ENCODE measurements around the gene CELF5.

CELF5 gene

DNA sequence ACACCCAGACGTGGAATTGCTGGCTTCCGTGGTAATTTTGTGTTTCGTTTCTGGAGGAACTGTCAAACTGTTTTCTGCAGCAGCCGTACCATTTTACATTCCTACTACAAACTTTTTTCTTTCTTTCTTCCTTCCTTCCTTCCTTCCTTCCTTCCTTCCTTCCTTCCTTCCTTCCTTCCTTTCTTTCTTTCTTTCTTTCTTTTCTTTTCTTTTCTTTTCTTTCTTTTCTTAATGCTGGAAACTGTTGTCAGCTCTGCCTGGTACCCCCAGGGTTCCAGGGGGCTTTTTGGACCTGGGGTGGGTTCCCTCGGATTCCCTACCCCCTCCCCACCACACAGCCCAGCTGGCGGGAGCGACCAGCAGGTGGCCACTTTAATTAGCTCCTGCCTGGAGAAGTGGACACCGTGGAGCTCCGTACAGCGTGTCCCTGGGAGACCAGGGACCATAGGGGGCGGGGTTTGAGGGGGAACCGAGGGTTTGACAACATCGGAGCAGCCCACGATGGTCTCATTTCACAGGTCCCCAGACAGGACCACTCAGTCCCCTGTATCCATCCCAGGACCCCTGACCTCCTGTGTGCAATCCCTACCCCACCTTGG is 24.4 kb downstream of the CELF5 start:
- no peak for DNase-seq

DNA sequence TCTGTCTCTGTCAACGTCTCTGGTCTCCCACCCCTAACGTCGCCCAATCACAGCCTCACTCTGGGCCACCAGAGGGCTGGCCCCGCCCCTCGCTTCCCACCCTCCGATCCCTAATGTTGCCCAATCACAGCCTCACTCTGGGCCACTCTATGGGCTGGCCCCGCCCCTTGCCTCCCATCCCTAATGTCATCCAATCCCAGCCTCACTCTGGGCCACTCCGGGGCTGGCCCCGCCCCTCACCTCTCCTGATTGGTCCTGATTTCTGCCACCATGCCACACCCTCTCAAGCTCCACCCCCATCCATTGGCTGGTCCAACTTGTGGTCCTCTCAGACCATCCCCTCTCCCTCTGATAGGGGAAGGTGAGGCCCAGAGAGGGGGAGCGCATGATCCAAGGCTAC is 24.9 kb downstream of the CELF5 start:
- no peak for DNase-seq

DNA sequence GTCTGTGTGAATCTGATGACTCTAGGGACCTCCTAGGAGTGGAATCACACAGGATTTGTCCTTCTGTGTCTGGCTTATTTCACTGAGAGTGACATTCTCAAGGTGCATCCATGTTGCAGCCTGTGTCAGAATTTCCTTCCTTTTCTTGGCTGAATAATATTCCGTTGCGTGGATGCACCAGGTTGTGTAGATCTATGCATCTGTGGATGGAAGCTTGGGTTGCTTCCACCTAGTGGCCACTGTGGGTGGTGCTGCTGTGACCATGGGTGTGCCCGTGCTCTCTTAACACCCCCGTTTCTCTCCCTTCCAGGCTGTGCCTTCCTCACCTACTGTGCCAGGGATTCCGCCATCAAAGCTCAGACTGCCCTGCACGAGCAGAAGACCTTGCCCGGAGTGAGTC is 26.2 kb downstream of the CELF5 start:
- no peak for DNase-seq

DNA sequence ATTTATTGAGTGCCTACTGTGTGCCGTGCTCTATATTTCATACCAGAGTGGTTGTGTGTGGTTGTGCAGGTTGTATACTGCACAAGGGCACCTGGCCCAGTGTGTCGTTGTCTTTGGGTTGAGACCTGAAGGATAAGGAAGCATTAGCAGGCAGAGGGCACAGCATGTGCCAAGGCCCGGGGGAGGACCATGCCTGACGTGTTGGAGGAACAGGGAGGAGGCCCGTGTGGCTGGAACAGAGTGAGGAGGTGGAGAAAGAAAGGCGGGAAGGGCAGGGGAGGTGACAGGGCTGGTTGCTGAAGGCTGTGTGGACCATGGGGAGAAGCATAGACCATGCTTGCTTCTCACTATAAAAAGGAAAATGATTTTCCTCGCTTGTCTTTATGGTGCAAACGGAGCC is 26.8 kb downstream of the CELF5 start:
- DNase-seq = no peak

DNA sequence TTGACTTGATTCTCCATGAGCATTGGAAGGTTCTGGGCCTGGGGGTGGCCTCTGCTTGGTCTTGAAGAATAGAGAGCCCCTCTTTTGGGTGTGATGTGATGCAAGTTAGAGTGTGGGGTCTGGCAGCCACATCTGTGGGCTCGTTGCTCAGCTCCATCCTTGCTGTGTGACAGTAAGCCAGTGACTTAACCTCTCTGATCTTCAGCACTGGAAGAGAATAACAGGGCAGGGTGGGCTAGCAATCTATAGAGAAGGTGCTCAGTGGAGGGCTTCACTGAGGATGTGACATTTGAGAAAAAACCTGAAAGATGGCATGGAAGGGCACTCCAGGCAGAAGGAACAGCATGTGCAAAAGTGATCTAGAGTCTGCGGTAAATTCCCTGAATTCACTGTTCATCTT is 28.2 kb downstream of the CELF5 start:
- DNase-seq = no peak

DNA sequence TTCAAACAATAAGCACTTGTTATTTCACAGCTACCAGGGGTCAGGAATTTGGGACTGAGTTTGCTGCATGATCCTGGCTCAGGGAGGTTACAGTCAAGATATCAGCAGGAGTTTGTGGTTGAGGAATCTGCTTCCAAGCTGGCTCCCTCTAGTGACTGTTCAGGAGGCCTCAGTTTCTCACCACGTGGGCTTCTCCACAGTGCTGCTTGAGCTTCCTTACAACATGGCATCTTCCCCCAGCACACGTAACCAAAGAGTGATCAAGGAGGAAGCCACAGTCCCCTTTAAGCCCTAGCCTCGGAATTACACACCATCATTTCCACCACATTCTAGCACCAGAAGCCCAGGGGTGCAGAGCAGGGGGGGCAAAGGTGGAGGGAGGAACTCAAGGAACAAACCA is 28.8 kb downstream of the CELF5 start:
- no peak for DNase-seq

DNA sequence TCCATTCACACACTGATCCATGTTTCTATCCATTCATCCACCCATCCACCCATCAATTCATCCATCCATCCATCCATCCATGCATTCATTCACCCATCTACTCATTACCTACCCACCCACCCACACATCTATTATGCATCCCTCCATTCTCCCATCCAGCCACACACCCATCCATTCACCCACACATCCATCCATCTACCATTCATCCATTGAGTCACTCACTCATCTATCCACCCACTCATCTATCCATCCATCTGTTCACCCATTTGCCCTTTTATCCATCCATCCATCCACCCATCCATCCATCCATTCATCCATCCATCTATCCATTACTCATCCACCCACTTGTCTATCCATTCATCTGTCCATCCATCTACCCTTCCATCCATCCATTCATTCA is 30.1 kb downstream of the CELF5 start:
- no peak for DNase-seq

DNA sequence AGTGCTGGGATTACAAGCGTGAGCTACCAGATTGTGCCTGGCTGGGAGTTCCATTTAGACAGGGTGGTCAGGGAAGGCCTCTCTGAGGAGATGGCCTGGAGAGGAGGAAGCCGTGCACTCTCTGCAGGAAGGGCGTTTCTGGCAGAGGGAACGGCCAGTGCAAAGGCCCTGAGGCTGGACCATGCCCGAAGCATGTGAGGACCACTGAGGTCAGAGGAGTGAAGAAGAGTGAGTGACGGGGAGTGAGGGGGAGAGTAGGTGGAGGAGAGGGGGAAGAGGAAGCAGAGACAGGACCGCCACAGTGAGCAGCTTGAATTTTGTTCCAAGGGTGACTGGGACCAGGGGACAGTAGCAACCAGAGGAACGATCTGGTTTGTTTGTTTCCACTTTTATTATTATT is 32.6 kb downstream of the CELF5 start:
- DNase-seq = no peak

DNA sequence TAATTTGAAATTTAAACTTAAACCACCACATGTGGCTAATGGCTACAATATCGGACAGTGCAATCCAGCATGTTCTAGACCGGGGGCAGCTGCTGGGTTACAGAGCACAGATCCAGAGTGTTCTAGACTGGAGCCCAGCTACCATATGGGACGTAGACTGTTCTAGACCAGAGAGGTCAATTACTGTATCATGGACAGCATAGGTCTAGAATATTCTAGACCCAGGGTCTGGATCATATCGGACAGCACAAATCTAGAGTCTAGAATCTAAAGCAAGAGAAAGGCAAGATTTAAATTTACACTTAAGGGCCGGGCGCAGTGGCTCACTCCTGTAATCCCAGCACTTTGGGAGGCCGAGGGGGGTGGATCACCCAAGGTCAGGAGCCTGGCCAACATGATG is 37.9 kb downstream of the CELF5 start:
- DNase-seq = no peak

DNA sequence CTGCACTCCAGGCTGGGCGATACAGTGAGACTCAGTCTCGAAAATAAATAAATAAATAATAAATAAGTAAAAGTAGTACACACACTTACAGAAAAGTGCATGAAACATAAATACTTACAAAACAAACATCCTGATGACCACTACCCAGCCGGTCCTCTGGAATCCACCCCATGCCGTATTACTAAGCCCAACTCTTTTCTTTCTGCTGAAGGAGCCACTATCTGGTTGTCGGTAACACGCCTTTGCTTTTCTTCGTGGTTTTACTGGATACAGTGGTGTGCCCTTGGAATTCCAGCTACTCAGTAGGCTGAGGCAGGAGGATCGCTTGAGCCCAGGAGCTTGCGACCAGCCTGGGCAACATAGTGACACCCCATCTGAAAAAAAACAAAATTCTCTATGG is 39.4 kb downstream of the CELF5 start:
- DNase-seq = no peak

DNA sequence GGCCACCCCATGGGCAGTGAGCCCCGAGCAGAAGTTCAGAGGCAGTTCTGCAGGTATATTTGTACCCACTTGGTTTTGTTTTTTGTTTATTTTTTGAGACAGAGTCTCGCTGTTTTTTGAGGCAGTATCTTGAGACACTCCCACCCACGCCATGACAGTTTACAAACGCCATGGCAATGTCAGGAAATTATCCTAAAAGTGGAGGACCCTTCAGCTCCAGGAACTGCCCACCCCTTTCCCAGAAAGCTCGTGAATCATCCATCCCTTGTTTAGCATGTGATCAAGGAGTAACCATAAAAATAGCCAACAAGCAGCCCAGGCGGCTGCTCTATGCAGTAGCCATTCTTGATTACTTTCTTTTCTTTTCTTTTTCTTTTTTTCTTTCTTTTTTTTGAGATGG is 41.0 kb downstream of the CELF5 start:
- no peak for DNase-seq

DNA sequence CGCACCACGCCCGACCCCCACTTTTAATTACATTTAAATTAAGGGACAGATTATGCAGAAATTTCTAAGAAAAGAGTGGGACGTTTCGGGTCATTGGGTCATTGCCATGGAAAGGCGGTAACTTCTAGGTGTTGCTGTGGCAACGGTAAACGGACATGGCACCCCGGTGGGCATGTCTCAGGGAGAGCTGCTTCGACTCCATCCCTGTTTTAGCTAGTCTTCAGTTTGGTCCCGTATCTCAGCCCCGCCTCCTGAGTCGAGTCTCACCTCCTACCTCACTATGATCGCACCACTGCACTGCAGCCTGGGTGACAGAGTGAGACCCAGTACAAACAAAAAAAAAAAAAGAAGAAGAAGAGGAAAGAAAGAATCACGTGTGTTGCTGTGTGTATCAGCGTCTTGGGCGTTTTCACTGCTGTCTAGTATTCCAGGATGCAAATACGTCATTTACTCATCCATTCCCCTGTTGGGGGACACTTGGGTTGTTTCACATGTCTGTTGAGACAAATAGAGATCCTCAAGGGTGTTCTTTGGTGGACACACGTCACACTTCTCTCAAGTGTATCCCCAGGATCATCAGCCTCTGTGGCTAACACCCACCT is 41.7 kb downstream of the CELF5 start:
- no peak for DNase-seq

DNA sequence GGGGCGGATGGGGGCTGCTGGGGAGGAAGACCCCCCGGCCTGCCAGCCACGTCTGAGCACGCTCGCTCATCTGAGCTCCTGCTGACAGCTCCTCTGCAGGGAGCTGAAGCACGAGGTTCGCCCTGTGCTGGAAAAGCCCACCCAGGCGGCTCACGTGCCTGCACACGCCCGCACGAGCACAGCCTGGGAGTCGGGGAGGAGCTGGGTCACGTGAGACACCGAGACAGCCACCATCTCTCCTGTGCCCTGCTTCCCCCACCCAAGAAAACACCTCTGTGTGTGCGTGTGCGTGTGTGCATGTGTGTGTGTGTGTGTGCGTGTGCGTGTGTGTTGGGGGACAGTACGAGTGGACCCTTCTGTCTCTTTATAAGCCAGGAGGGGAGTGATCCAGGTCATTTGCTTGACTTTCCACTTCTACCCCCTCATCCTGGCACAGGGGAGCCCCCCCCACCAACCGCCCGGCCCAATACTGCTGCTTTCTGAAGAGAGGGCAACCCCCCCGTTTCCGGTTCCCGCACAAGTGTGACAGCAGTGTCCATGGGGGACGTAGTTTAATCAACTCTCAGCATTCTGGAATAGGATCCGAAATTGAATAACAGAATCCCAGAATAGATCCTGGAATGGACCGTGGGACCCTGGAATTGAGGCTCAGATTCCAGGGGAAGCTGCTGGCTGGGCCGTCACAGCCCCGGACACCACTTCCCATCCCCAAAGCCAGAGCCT is 42.5 kb downstream of the CELF5 start:
- DNase-seq = no peak

DNA sequence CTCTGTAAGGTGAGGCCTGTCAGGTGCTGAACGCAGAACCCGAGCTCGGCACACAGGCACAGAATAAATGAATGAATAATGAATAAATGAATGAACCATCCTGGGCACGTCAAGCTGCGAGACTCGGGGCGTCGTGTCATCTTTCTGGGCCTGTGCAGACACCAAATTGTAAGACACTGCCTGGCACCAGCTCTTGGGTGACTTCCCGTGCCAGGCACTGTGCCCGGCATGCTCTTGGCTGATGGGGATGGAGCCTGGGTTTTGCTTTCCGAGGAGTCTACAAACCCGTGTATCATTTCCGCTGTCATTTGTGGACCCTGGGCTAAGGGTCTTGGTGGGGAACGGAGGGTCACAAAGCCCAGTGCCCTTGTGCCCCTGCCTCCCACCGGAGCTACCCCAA is 43.9 kb downstream of the CELF5 start:
- no peak for DNase-seq

DNA sequence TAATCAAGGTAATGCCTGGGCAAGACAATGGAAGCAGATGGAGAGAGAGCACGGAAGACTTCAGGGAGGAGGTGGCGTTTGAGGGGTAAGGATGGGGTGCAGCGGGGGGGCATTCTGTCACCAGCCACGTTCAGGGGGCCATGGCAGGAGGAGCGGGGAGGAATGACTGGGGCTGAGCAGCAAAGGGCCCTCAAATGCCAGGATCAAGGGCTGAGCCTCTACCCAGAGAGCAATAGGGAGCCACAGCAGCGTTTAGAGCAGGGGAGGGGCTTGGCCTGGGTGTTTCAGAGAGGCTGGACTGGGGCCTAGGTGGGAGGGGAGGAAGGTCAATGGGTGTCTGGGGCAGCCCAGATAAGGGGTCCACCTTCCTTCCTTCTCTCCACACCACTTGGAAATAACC is 44.3 kb downstream of the CELF5 start:
- no peak for DNase-seq

DNA sequence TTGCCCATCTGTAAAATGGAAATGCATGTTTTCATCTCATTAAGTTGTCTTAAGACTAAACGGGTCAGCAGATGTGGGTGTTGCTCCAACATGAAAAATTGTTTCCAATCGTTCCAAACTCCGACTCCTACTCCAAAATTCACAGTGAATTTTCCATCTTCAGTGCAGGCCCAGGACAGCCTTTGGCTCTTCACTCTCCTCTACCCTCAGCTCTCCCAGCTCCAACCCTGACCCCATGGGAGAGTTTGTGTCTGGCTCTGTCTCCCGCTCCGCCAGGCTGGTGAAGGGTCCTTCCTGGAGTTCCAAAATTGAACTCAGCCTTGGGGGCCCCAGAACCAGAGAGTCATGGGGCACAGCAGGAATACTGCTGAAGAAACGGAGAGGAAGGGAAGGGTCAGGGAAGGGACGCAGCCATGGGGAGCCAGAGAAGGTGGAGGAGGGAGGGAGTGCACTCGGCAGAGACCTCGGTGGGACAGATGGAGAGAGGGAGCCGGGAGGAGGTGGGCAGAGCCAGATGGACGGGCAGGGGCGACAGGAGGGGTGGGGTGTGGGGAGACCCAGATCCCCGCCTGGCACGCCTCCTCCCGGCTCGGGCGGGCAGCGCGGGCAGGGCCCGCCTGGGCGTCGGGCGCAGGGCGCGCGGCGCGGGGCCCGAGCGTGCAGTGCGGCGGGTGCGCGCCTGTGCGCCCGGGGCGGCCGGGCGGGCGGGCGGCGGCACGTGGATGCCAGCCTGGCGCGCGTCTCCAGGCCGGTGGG is 45.6 kb downstream of the CELF5 start:
- no peak for DNase-seq

DNA sequence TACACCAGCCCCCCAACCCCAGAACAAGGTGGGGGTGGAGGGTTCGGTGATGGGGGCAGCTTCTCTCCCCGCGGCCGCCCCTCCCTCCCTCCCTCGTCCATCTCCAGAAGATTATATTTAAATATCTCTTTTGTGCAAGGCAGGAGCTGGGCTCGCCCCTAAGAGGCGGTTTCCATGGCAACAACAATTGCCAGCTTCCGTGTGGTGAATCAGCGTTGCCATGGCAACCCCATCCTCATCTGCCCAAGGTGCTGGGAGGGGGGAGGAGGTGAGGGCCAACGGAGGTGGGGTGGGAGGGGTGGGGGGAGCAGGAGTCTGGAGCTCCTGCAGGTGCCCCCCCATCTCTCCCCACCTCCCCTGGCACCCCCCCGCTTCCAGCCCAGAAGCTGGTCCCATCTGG is 46.4 kb downstream of the CELF5 start:
- DNase-seq = no peak

DNA sequence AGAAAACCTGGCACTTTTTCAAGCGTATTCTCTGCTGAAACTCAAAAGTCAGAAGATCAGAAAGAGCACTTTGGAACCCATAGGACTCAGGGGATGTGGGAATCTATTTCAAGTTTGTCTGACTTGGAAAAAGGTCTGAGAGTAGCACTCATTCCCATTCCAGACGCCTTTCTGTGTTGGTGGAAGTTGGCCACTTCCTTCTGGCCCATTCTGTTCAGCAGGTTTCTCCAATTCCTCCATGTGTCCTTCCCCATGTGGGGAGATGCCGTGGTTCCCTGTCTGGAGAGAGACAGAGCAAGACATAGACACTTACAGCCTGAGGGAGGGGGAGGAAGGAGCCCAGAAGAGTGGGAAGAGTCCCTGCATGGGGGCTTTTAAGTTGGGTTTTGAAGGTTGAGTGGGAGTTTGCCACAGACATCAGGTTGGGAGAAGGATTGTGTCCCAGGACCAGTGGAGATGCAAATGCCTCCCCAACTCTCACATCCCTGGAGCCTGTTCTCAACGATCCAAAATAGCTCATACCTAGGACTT is 48.0 kb downstream of the CELF5 start:
- no peak for DNase-seq

DNA sequence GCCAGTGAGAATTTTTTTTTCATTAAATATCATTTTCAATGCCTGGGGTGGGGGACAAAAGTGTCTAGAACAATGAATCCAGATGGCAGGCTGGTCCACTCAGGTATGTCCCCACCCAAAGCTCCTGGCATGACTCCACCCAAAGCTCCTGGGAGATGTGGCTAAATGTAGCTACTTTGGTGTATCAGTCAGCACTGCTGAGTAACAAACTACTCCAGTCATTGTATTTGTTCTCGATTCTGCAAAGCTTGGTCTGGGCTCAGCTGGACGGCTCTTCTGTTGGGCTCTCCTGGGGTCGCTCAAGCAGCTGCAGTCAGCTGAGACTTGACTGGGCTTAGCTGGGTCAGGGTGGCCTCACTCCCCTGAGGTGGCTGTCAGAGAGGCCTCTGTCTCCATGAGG is 48.5 kb downstream of the CELF5 start:
- DNase-seq = no peak

DNA sequence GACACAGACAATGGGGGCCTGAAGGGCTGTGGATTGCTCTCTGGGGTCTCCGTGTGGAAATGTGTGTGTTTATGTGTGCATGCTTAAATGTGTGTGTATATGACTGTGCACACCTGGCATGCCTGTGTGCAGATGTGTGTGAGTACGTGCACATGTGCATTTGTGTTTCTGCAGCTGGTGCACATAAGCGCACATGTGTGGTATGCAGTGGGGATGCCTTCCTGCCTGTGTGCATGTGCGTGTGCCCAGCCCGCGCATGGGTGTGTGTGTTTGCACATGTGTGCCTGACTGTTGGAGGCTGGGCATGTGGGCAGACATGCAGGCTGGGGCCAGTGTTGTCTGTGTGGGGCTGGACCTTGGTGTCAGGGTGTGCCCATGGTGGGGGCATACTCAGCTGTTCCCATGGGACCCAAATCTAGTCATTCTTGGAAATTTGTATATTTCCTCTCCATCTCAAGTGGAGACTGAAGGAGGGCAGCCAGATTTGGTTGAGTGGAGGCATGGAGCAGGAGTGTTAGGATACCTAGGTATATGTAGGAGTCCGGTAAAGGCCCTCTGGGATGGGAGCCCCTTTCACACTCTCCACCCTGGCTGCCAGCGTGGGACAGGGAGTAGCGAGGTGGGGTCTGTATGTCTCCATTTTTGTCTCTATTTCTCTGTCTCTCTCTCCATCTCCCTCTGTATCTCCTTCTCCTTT is 49.9 kb downstream of the CELF5 start:
- no peak for DNase-seq

DNA sequence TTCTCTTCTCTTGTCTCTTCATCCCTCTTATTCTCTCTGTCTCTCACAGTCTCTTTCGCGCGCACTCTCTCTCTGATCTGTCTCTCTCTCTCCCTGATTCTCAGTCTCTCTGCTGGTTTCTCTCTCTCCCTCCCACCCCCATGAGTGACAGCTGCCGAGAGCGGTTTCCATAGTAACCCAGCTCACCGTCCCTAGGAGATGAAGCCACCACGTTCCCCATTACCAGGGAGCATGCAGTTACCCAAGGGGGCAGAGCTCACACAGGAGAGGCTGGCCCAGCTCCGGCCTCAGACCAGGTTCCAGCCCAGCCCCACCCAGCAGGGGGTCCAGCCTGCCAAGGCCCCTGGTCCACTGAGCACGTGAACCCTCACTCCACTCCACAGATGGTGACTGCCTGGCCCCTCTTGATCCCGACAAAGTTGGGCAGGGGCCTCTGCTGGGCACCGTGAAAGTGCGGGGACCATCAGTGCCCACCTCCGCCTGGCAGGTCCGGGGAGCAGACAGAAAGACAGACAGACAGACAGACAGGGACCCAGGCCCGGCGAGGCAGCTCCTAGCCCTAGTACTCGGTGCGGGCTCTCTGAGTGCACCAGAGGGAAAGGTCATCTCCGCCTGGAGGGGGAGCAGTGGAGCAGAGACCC is 50.6 kb downstream of the CELF5 start:
- no peak for DNase-seq

DNA sequence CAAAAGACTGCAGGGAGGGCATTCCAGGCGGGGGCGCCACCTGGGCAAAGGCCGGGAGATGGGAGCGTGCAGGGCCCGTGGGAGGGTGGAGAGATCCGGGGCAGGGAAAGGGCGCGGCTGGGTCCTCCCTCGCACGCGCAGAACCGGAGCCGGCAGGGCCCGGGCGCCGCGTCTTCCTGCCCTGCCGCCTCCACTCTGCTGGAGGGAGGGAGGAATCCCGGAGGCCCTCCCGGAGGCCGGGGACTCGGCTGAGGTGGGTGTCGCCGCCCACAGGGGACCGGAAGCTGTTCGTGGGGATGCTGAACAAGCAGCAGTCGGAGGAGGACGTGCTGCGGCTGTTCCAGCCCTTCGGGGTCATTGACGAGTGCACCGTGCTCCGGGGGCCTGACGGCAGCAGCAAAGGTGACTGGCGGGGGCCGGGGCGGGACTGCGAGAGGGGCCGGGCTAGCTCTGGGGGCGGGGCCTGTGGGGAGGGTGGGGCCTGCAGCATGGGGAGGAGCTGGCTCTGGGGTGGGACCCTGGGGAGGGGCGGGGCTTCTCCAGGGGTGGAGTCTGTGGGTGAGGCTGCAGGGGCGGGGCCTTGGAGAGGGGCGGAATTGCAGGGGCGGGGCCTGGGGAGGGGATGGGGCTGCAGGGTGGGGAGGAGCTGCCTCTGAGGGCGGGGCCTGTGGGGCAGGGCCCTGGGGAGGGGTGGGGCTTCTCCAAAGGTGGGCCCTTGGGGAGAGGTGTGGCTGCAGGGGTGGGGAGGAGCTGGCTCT is 51.3 kb downstream of the CELF5 start:
- DNase-seq = no peak
